Astrocyte (in vitro differentiated cells and primary cell): ENCODE data around the gene CDKL4. TPM values are rescaled to one million over a fixed set of nuclear protein-coding genes. Genes with fewer than 3 reads are reported as not detected.

Experiments
- DNase-seq: peaks from one replicate; pipeline ENCODE4 v3.0.0-alpha.2; 2010; ENCODE audit warnings: low read depth
- FAIRE-seq: peaks from 2 replicates; lab custom pipeline; 2011; peaks lifted over from hg19 to GRCh38; lab: Jason Lieb, UNC
- H2AFZ ChIP-seq: 2 replicates; pipeline ENCODE4 v1.6.0; 2012; ENCODE audit warnings: low read depth, low read length, inconsistent platforms
- H3K27ac ChIP-seq: 2 replicates; pipeline ENCODE4 v1.5.1; 2011; ENCODE audit warnings: low read depth, low read length, inconsistent platforms
- H3K27me3 ChIP-seq: 2 replicates; pipeline ENCODE4 v1.6.0; 2011; ENCODE audit warnings: low read length, inconsistent platforms; ENCODE audit not compliant: insufficient read depth
- H3K36me3 ChIP-seq: 2 replicates; pipeline ENCODE4 v1.5.1; 2011; ENCODE audit warnings: low read length, inconsistent platforms; ENCODE audit not compliant: insufficient read depth
- H3K4me1 ChIP-seq: 2 replicates; pipeline ENCODE4 v1.5.1; 2011; ENCODE audit warnings: low read length, inconsistent platforms; ENCODE audit not compliant: insufficient read depth
- H3K4me2 ChIP-seq: 2 replicates; pipeline ENCODE4 v1.6.0; 2012; ENCODE audit warnings: low read length, inconsistent platforms
- H3K4me3 ChIP-seq: 2 replicates; pipeline ENCODE4 v1.5.1; 2011; ENCODE audit warnings: low read depth, mild to moderate bottlenecking, low read length, inconsistent platforms; ENCODE audit not compliant: insufficient read depth
- H3K79me2 ChIP-seq: 2 replicates; pipeline ENCODE4 v1.6.0; 2012; ENCODE audit warnings: mild to moderate bottlenecking, low read length, inconsistent platforms; ENCODE audit not compliant: insufficient read depth
- H3K9ac ChIP-seq: 2 replicates; pipeline ENCODE4 v1.6.0; 2012; ENCODE audit warnings: mild to moderate bottlenecking, low read length, inconsistent platforms
- H3K9me3 ChIP-seq: 2 replicates; pipeline ENCODE4 v1.5.1; 2012; ENCODE audit warnings: low read depth, mild to moderate bottlenecking, low read length, inconsistent platforms; ENCODE audit not compliant: insufficient read depth
- H4K20me1 ChIP-seq: 2 replicates; pipeline ENCODE4 v1.6.0; 2012; ENCODE audit warnings: low read length, inconsistent platforms; ENCODE audit not compliant: insufficient read depth
- H3K27ac Mint-ChIP-seq: one replicate; pipeline ENCODE4 v1.8.0; 2021; ENCODE audit warnings: mild to moderate bottlenecking, mixed read lengths; ENCODE audit not compliant: unreplicated experiment
- H3K27me3 Mint-ChIP-seq: one replicate; pipeline ENCODE4 v1.8.0; 2021; ENCODE audit warnings: low read depth, mixed read lengths; ENCODE audit not compliant: unreplicated experiment
- H3K36me3 Mint-ChIP-seq: one replicate; pipeline ENCODE4 v1.8.0; 2021; ENCODE audit warnings: low read depth, mixed read lengths; ENCODE audit not compliant: unreplicated experiment
- H3K4me1 Mint-ChIP-seq: one replicate; pipeline ENCODE4 v1.8.0; 2021; ENCODE audit warnings: low read depth, mixed read lengths; ENCODE audit not compliant: unreplicated experiment
- H3K4me3 Mint-ChIP-seq: one replicate; pipeline ENCODE4 v1.8.0; 2021; ENCODE audit warnings: mild to moderate bottlenecking, moderate library complexity, mixed read lengths; ENCODE audit not compliant: unreplicated experiment
- H3K9me3 Mint-ChIP-seq: one replicate; pipeline ENCODE4 v1.8.0; 2021; ENCODE audit warnings: mild to moderate bottlenecking, mixed read lengths; ENCODE audit not compliant: unreplicated experiment
- CTCF ChIP-seq: IDR thresholded peaks from 2 replicates; pipeline ENCODE4 v1.5.1; 2011; ENCODE audit warnings: low read depth, mild to moderate bottlenecking, inconsistent platforms, low read length, moderate library complexity; ENCODE audit not compliant: insufficient read depth
- EZH2 ChIP-seq: IDR thresholded peaks from 2 replicates; pipeline ENCODE4 v1.6.1; 2012; ENCODE audit warnings: mild to moderate bottlenecking, low read length, inconsistent platforms; ENCODE audit not compliant: insufficient read depth
- total RNA-seq: library from RNA; stranded (reverse); gene quantifications from 2 replicates; pipeline ENCODE4 v1.2.1, GENCODE V29; 2021

The CDKL4 gene
- total RNA-seq, 1 donor from 2014 or later, result 1.4 TPM

GRCh38 chr2:39217192-39217550 lies 26.6 kb downstream of the CDKL4 start:
- Mint-ChIP-seq H3K27me3 (no peaks in the 10 kb centered on the region), H3K36me3 (peaks cover 3% of the 10 kb centered on the region), H3K27ac (no peak overlapping the region), H3K4me1 (no peaks in the 10 kb centered on the region), H3K4me3 (no peak overlapping the region), H3K9me3 (no peaks in the 10 kb centered on the region)
- Histone ChIP-seq H3K4me1 (no peaks in the 10 kb centered on the region), H3K36me3 (no peaks in the 10 kb centered on the region), H3K4me2 (no peak overlapping the region), H3K9me3 (no peaks in the 10 kb centered on the region), H3K4me3 (no peak overlapping the region), H2AFZ (no peak overlapping the region), H3K79me2 (no peaks in the 10 kb centered on the region), H3K27me3 (no peaks in the 10 kb centered on the region), H3K27ac (no peak overlapping the region), H4K20me1 (no peaks in the 10 kb centered on the region), H3K9ac (no peak overlapping the region)
- TF ChIP-seq EZH2 (no peak), CTCF (no peak)
- DNase-seq (no peak), FAIRE-seq (no peak)

- Mint-ChIP-seq H3K9me3 (no peaks in the 10 kb centered on the region), H3K27me3 (no peaks in the 10 kb centered on the region), H3K27ac (no peak overlapping the region), H3K36me3 (peaks cover 3% of the 10 kb centered on the region), H3K4me3 (no peak overlapping the region), H3K4me1 (no peaks in the 10 kb centered on the region)
- no peak for TF ChIP-seq CTCF
- TF ChIP-seq EZH2, result no peak
- no peaks in the 10 kb centered on the region for H3K36me3 ChIP-seq
- H4K20me1 ChIP-seq, result no peaks in the 10 kb centered on the region
- no peak overlapping the region for H3K4me3 ChIP-seq
- no peaks in the 10 kb centered on the region for H3K79me2 ChIP-seq
- no peaks in the 10 kb centered on the region for H3K9me3 ChIP-seq
- H3K27me3 ChIP-seq, result no peaks in the 10 kb centered on the region
- no peak overlapping the region for H2AFZ ChIP-seq
- H3K9ac ChIP-seq, result no peak overlapping the region
- no peaks in the 10 kb centered on the region for H3K4me1 ChIP-seq
- no peak overlapping the region for H3K4me2 ChIP-seq
- FAIRE-seq, result no peak
- no peak overlapping the region for H3K27ac ChIP-seq
- DNase-seq, result no peak
These were observed 27.2 kb downstream of the CDKL4 start for GRCh38 chr2:39216346-39217191.

- Histone ChIP-seq H3K9me3 (no peaks in the 10 kb centered on the region), H4K20me1 (no peaks in the 10 kb centered on the region), H3K27me3 (no peaks in the 10 kb centered on the region), H3K27ac (no peak overlapping the region), H3K79me2 (no peaks in the 10 kb centered on the region), H3K4me2 (no peak overlapping the region), H2AFZ (no peak overlapping the region), H3K4me1 (no peaks in the 10 kb centered on the region), H3K4me3 (no peak overlapping the region), H3K36me3 (no peaks in the 10 kb centered on the region), H3K9ac (no peak overlapping the region)
- DNase-seq, result no peak
- no peak for TF ChIP-seq EZH2
- TF ChIP-seq CTCF, result no peak
- H3K36me3 Mint-ChIP-seq, result peaks cover 3% of the 10 kb centered on the region
- no peak for FAIRE-seq
- no peaks in the 10 kb centered on the region for H3K9me3 Mint-ChIP-seq
- no peaks in the 10 kb centered on the region for H3K4me1 Mint-ChIP-seq
- H3K27me3 Mint-ChIP-seq, result no peaks in the 10 kb centered on the region
- H3K4me3 Mint-ChIP-seq, result no peak overlapping the region
- H3K27ac Mint-ChIP-seq, result no peak overlapping the region
These were observed 28.2 kb downstream of the CDKL4 start for GRCh38 chr2:39215545-39215944.
